GM19035 (cell line): Measurements from ENCODE around the gene PVR.
"Not testable (repeated sequence)": the region's sequence is repeated elsewhere in the genome, so short reads cannot be mapped to it uniquely, and the experiment has no call there.

ENCODE experiments used
- ATAC-seq: cut with Tn5 transposase; IDR thresholded peaks from one replicate; pipeline ENCODE4 v1.9.1; 2021; ENCODE audit not compliant: unreplicated experiment

Gene PVR

GRCh38 chr19:44698492-44699201 lies 54.9 kb downstream of the PVR start, which contains the start of gene CEACAM16:
CEACAM16 (plus strand) TSS chr19:44699151; CDS start chr19:44701457, 2,306 bp downstream.
- no peak for ATAC-seq

GRCh38 chr19:44700547-44700946 lies 56.8 kb downstream of the PVR start:
- ATAC-seq, result no peak

GRCh38 chr19:44701228-44701627 lies 57.5 kb downstream of the PVR start:
- no peak for ATAC-seq

- no peak for ATAC-seq
Measured at GRCh38 chr19:44702551-44703176, 59.0 kb downstream of the PVR start.

GRCh38 chr19:44703336-44704078 lies 59.8 kb downstream of the PVR start:
- ATAC-seq, result no peak

- no peak for ATAC-seq
Measured at GRCh38 chr19:44704982-44705381, 61.3 kb downstream of the PVR start.

GRCh38 chr19:44705502-44706010 lies 61.8 kb downstream of the PVR start:
- no peak for ATAC-seq

GRCh38 chr19:44706506-44707236 lies 63.0 kb downstream of the PVR start:
- no peak for ATAC-seq

- ATAC-seq, result no peak
Measured at GRCh38 chr19:44707794-44708193, 64.1 kb downstream of the PVR start.

- no peak for ATAC-seq
Measured at GRCh38 chr19:44708940-44709339, 65.2 kb downstream of the PVR start.

GRCh38 chr19:44709434-44710266 lies 65.9 kb downstream of the PVR start:
- ATAC-seq, result not testable (repeated sequence)

- no peak for ATAC-seq
Measured at GRCh38 chr19:44710483-44710882, 66.8 kb downstream of the PVR start.

- no peak for ATAC-seq
Measured at GRCh38 chr19:44712864-44713515, 69.3 kb downstream of the PVR start.
